Subcutaneous adipose tissue (tissue), 4 donors: Measurements from ENCODE around the gene SPRY1. TPM values are rescaled to one million over a fixed set of nuclear protein-coding genes. Genes with fewer than 3 reads are reported as not detected.

Experiments used
- CTCF ChIP-seq: fragments of 450-650 bp; IDR thresholded peaks from one replicate; pipeline ENCODE4 v1.5.1; 2016; ENCODE audit warnings: low read depth, mild to moderate bottlenecking, control low read depth, antibody characterized with exemption, moderate library complexity
- total RNA-seq, 4 donors: library from RNA; depleted of rRNA; stranded (reverse); fragments of >200 nt; gene quantifications; one replicate each; pipeline ENCODE4 v1.1.0, GENCODE V29; 2016

SPRY1 gene
- total RNA-seq, 4 donors from 2014 or later: 139 to 350 (median 162) TPM

- TF ChIP-seq CTCF: no peak
Observed at GRCh38 chr4:123362103-123362502, 34.5 kb upstream of the SPRY1 start.

- no peak for TF ChIP-seq CTCF
Observed at GRCh38 chr4:123363729-123364128, 32.9 kb upstream of the SPRY1 start.

GRCh38 chr4:123364906-123365305 lies 31.7 kb upstream of the SPRY1 start:
- TF ChIP-seq CTCF: no peak

DNA sequence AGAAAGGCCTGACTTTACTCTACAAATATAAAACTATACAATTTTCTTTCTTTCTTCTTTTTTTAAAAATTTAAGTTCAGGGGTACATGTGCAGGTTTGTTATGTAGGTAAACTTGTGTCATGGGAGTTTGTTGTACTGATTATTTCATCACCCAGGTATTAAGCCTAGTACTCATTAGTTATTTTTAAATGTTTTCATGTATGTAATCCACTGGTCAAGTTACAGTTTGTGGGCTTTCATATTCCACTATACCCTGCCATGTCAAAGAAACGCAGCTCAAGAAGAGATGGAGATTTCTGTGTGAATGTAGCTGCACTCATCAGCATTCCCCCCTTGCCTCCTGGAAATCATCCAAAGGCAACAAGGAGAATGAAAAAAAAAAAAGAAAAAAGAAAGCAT lies 31.2 kb upstream of the SPRY1 start:
- TF ChIP-seq CTCF: no peak

DNA sequence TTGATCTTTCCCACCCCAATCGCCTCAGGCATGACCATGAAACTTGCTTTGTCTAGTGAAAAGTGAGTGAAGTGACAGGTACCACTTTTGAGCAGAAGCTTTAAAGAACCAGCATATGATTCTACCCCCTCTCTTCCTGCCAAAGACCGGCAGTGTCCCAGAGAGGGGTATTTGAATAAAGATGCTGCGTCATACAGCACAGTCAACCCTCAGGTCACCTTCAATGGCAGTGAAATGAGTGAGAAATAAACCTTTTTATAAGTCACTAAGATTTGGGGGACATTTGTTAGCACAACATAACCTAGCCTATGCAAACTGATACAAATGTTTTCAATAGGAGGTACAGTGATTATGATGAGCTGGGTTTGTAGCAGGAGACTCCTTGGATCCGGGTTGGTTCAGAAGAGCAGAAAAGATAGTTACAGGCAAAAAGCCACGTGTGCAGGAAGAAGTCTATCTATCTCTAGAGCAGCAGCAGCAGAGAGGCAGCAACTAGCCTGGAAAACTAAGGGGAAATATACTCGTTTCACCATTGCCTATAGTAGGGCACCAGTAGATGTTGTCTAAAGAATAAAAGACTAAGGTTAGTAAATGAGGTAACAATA lies 30.3 kb upstream of the SPRY1 start:
- no peak for TF ChIP-seq CTCF

DNA sequence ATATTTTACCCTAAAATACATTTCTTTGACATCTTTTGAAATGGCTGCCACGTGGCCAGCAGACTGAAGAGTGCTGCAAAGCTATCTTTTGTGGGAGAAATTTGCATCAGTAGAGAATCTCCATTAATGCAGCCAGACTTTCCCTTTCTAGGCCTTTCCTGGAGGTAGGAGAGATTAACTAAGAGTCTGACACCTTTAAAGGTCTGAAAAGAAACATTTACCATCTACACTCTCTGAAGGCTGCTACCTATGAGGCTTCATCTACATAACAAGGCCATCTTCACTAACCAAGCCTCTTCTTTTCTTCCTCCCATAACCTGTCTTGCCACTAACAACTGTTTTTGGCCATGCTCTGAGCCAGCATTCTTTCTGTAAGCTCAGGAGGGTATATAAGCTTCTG lies 17.8 kb upstream of the SPRY1 start:
- TF ChIP-seq CTCF: no peak

- no peak for TF ChIP-seq CTCF
Observed at GRCh38 chr4:123379392-123379791, 17.2 kb upstream of the SPRY1 start.
